SK-N-MC (cell line): ENCODE results near the gene VSTM1.

Experiments used
- EZH2 ChIP-seq: fragments of 200-600 bp; sonication (generic); IDR thresholded peaks from one replicate; pipeline ENCODE4 v1.6.1; 2017; ENCODE audit warnings: antibody characterized with exemption
- FOXP2 ChIP-seq: optimal IDR thresholded peaks from 2 replicates; pipeline ENCODE3; 2011; ENCODE audit warnings: mild to moderate bottlenecking, moderate library complexity; ENCODE audit not compliant: insufficient read depth; ENCODE audit errors: extremely low read length, control extremely low read depth
- POLR2AphosphoS5 ChIP-seq: IDR thresholded peaks from 2 replicates; pipeline ENCODE4 v1.6.1; 2012; ENCODE audit warnings: mild to moderate bottlenecking, low read depth, low read length, borderline replicate concordance

DNA sequence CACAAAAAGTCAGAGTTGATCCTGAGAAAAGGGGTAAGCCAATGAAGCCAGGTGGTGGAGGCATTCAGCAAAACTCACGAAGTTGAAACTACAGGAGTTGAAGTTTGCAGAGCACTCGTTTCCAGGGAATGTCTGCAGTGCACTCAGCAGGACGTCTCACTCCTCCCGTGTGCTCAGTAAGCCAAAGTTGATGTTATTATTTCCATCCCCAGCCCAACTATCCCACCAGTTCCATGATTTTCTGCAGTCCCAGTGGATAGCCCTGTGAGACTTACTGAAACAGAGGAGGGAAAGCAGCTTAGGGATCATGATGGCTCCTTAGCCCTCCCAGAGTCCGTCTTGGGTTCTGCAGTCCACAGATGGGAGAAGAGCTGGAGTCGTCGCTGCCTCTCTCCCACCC, 17.3 kb upstream of the VSTM1 start, which contains the start of gene TARM1:
- TF ChIP-seq EZH2 = no peak
- TF ChIP-seq POLR2AphosphoS5 = no peak
- TF ChIP-seq FOXP2 = no peak
